ENCODE measurements around the gene AMBRA1. TPM values are rescaled to one million over a fixed set of nuclear protein-coding genes. Genes with fewer than 3 reads are reported as not detected.

The AMBRA1 gene
- total and polyA plus RNA-seq, 2 of the 8 experiments (the other 6 are each of a cell fraction or from before 2014, with no cell fraction given) = 14.2 to 37.4 TPM

GRCh38 chr11:46417711-46418110 lies 176.1 kb downstream of the AMBRA1 start:
- 77% methylated on average over 7 of the region's 7 CpGs; no CpG with 5 or more reads in 1 of the 2 experiments for WGBS, 2 experiments (ENCODE audit: extremely low coverage in 1 of 2, insufficient coverage in 1 of 2, insufficient read length in 1 of 2, insufficient replicate concordance in 2 of 2, low coverage in 1 of 2, low lambda C conversion rate in 2 of 2, missing lambda C conversion rate in 1 of 2)
- H3K23me2 ChIP-seq (ENCODE audit: low read depth, low read length) = no peaks in the 10 kb centered on the region
- no peak overlapping the region for H2BK12ac ChIP-seq (ENCODE audit: low read depth, low read length)
- H3K56ac ChIP-seq (replicated peaks; ENCODE audit: insufficient read length, low read depth, low read length) = no peak overlapping the region
- H3K79me2 ChIP-seq (ENCODE audit: control insufficient read depth in 1 of 2, insufficient read depth in 2 of 2, low read length in 2 of 2) = no peaks in the 10 kb centered on the region
- CTCF ChIA-PET (ENCODE audit: partially characterized antibody) = interaction anchor here (0.6 to 1.8 kb wide), 6 partner anchors 9 to 305 kb away, joined by 3 to 6 read pairs (median 4); no protein-coding TSS in a partner anchor
- H3K14ac ChIP-seq (ENCODE audit: insufficient read length) = no peak overlapping the region
- no peak overlapping the region for H3K4me2 ChIP-seq (ENCODE audit: insufficient read depth in 1 of 2, low read depth in 2 of 2, low read length in 2 of 2)
- peaks cover 0 to 6% (median 1%) of the 10 kb centered on the region in 4 experiments; a peak in 5 of 8 replicates for H3K36me3 ChIP-seq (ENCODE audit: control insufficient read depth in 2 of 4, insufficient read depth in 4 of 4, low read length in 3 of 4)
- no peaks in the 10 kb centered on the region for H3K27me3 ChIP-seq (replicated peaks in 1 of 4; ENCODE audit: control insufficient read depth in 3 of 4, extremely low read depth in 1 of 4, insufficient read depth in 3 of 4, low read length in 3 of 4)
- H3K9ac ChIP-seq (replicated peaks in 1 of 4; ENCODE audit: extremely low read depth in 1 of 4, low read depth in 3 of 4, low read length in 3 of 4) = no peak overlapping the region
- no peak overlapping the region for H4K91ac ChIP-seq (replicated peaks; ENCODE audit: insufficient read length, low read length)
- H4K5ac ChIP-seq (ENCODE audit: insufficient read length, low read depth, low read length) = no peak overlapping the region
- DNase-seq (ENCODE audit: low read depth in 1 of 2, low spot score in 2 of 2) (no peak), FAIRE-seq (no peak)
- H2AK5ac ChIP-seq (ENCODE audit: low read depth, low read length) = no peak overlapping the region
- POLR2A ChIA-PET (ENCODE audit: partially characterized antibody) = interaction anchor here (1.1 to 1.4 kb wide), 2 partner anchors 18 to 24 kb away, joined by 3 to 5 read pairs; no protein-coding TSS in a partner anchor
- H2BK20ac ChIP-seq (ENCODE audit: low read length) = no peak overlapping the region
- 0 out of 7 replicates have a peak, but pooled peaks cover 0 to 2% (median 0%) of the 10 kb centered on the region in 4 experiments for H3K4me1 ChIP-seq (replicated peaks in 1 of 4; ENCODE audit: control insufficient read depth in 3 of 4, insufficient read depth in 4 of 4, low read length in 3 of 4)
- TF ChIP-seq EZH2 (IDR thresholded peaks at IDR 0.05; ENCODE audit: low read depth, low read length, severe bottlenecking) = no peak
- H3K9me3 ChIP-seq (ENCODE audit: insufficient read depth in 2 of 2, low read depth in 1 of 2, low read length in 1 of 2) = no peaks in the 10 kb centered on the region
- H2AFZ ChIP-seq (ENCODE audit: low read length) = no peak overlapping the region
- H4K8ac ChIP-seq (ENCODE audit: extremely low read depth, insufficient read depth, low read length) = no peak overlapping the region
- no peak overlapping the region for H3K4me3 ChIP-seq (ENCODE audit: extremely low read depth in 1 of 4, insufficient read depth in 2 of 4, low read depth in 3 of 4, low read length in 4 of 4)
- no peak overlapping the region for H3K23ac ChIP-seq (ENCODE audit: insufficient read length)
- no peak overlapping the region for H3K4ac ChIP-seq (replicated peaks; ENCODE audit: insufficient read length, low read depth, low read length)
- H3K79me1 ChIP-seq (ENCODE audit: low read depth, low read length) = no peaks in the 10 kb centered on the region
- H2BK15ac ChIP-seq (ENCODE audit: low read length) = no peak overlapping the region
- H2BK5ac ChIP-seq (ENCODE audit: low read depth, low read length) = no peak overlapping the region
- H3K18ac ChIP-seq (ENCODE audit: extremely low read depth, low read length) = no peak overlapping the region
- peaks cover 0 to 5% of the 10 kb centered on the region in 2 experiments for H4K20me1 ChIP-seq (replicated peaks in 1 of 2; ENCODE audit: control insufficient read depth in 1 of 2, insufficient read depth in 2 of 2, low read length in 2 of 2)
- H3K27ac ChIP-seq (ENCODE audit: low read depth, low read length) = no peak overlapping the region
- H2BK120ac ChIP-seq (replicated peaks; ENCODE audit: low read depth, low read length) = no peak overlapping the region

Data from H1 (cell line).